Right lobe of liver (tissue), 6 donors: ENCODE measurements around the gene MAP3K4. TPM values are rescaled to one million over a fixed set of nuclear protein-coding genes. Genes with fewer than 3 reads are reported as not detected.

Source experiments
- ATAC-seq, 4 donors: fragments of 200-7000 bp; cut with Tn5 transposase; one replicate each; pipeline ENCODE4 v1.9.1; 2020; ENCODE audit warnings: mild to moderate bottlenecking in 4 of 4, moderate library complexity in 4 of 4
- DNase-seq, 3 donors: peaks; one replicate each; pipeline ENCODE4 v3.0.0-alpha.2; 2020
- H3K27ac ChIP-seq, 3 donors: fragments of 200-600 bp; one replicate each; pipeline ENCODE4 v1.8.0; 2022
- H3K27me3 ChIP-seq, 2 donors: fragments of 200-600 bp; one replicate each; pipeline ENCODE4 v1.8.0; 2022
- H3K36me3 ChIP-seq, 4 donors: fragments of 200-600 bp; sonication (generic) in 1 of 4; one replicate each; pipeline versions ENCODE4 v1.5.1 to v1.8.0; 2017 to 2022; ENCODE audit warnings: control low read depth in 1 of 4
- H3K4me1 ChIP-seq, 4 donors: fragments of 200-600 bp; sonication (generic) in 1 of 4; one replicate each; pipeline versions ENCODE4 v1.5.1 to v1.8.0; 2017 to 2022; ENCODE audit warnings: control low read depth in 1 of 4
- H3K4me3 ChIP-seq, 3 donors: fragments of 200-600 bp; one replicate each; pipeline ENCODE4 v1.8.0; 2022
- H3K9me3 ChIP-seq, 4 donors: fragments of 200-600 bp; sonication (generic) in 1 of 4; one replicate each; pipeline versions ENCODE4 v1.5.1 to v1.8.0; 2017 to 2022; ENCODE audit warnings: control low read depth in 1 of 4
- POLR2A ChIP-seq: fragments of 450-650 bp; IDR thresholded peaks from one replicate; pipeline ENCODE4 v1.6.1; 2017; ENCODE audit warnings: antibody characterized with exemption, mild to moderate bottlenecking
- WGBS: methylation state at CpG from one replicate; pipeline ENCODE4 v1.1.6; 2018; ENCODE audit warnings: low coverage, low lambda C conversion rate; ENCODE audit not compliant: insufficient coverage; ENCODE audit errors: missing lambda C conversion rate; 5-methylcytosine and 5-hydroxymethylcytosine counted together
- intact Hi-C, 2 donors: fragments of 100-400 bp; cut with DNase I; formaldehyde crosslinking; loops; one replicate each; pipeline versions ENCODE4 v1.11.2 to v1.14.1; 2022
- total RNA-seq, 6 experiments: library from RNA; depleted of rRNA in 2 of 6; stranded (reverse); fragments of >200 nt in 2 of 6; fragmentation: NEBNext Ultra II Directional in 3 of 6; extraction: Animal tissue kit (Norgen Biotek cat#: 25700) in 3 of 6; gene quantifications; one replicate each; pipeline versions ENCODE4 v1.1.0 to v1.2.4, GENCODE V29; 2016 to 2023
- TF ChIP-seq, protein P1 (sequence below), 4 donors: fragments of 200-600 bp in 3 of 4; fragments of 450-650 bp in 1 of 4; IDR thresholded peaks; one replicate each; pipeline versions ENCODE4 v1.5.1 to v1.8.0; 2016 to 2022; ENCODE audit warnings: antibody characterized with exemption in 4 of 4, mild to moderate bottlenecking in 2 of 4
- donor health status: DM: no; HTN: yes; CAD: no.
- donor health status: DM: no; HTN: no; CAD: no.
- donor health status: DM: no; HTN: no; CAD: no.
- donor health status: DM: no; HTN: yes; CAD: no.
- donor health status: DM: no; HTN: yes; CAD: no.

The MAP3K4 gene
- total RNA-seq, 6 experiments from 2014 or later, result 9.4 to 20.5 (median 13.1) TPM

- Histone ChIP-seq H3K4me3 (no peak overlapping the region), H3K27me3 (no peaks in the 10 kb centered on the region), H3K27ac (no peak overlapping the region), H3K9me3 (no peaks in the 10 kb centered on the region), H3K4me1 (no peaks in the 10 kb centered on the region), H3K36me3 (no peaks in the 10 kb centered on the region)
- TF ChIP-seq, protein P1, sequence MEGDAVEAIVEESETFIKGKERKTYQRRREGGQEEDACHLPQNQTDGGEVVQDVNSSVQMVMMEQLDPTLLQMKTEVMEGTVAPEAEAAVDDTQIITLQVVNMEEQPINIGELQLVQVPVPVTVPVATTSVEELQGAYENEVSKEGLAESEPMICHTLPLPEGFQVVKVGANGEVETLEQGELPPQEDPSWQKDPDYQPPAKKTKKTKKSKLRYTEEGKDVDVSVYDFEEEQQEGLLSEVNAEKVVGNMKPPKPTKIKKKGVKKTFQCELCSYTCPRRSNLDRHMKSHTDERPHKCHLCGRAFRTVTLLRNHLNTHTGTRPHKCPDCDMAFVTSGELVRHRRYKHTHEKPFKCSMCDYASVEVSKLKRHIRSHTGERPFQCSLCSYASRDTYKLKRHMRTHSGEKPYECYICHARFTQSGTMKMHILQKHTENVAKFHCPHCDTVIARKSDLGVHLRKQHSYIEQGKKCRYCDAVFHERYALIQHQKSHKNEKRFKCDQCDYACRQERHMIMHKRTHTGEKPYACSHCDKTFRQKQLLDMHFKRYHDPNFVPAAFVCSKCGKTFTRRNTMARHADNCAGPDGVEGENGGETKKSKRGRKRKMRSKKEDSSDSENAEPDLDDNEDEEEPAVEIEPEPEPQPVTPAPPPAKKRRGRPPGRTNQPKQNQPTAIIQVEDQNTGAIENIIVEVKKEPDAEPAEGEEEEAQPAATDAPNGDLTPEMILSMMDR (IDR thresholded peaks at IDR 0.05), result no peak
- no peak for TF ChIP-seq POLR2A
- no peak for DNase-seq
- intact Hi-C loops, result no loop called here
- WGBS, result no CpG with 5 or more reads among the region's 7 CpGs
- ATAC-seq, result no peak
These were observed 49.7 kb downstream of the MAP3K4 start for GRCh38 chr6:161041274-161041673.

GRCh38 chr6:161044335-161044734 is 52.8 kb downstream of the MAP3K4 start:
- H3K27me3 ChIP-seq, result no peaks in the 10 kb centered on the region
- 79% methylated on average over 2 of the region's 2 CpGs for WGBS
- ATAC-seq (no peak), DNase-seq (no peak)
- H3K27ac ChIP-seq, result no peak overlapping the region
- no peak for TF ChIP-seq POLR2A
- TF ChIP-seq, protein P1 (IDR thresholded peaks at IDR 0.05), result no peak
- H3K4me3 ChIP-seq, result no peak overlapping the region
- no peaks in the 10 kb centered on the region for H3K36me3 ChIP-seq
- H3K4me1 ChIP-seq, result no peaks in the 10 kb centered on the region
- intact Hi-C loops, result no loop called here
- no peaks in the 10 kb centered on the region for H3K9me3 ChIP-seq

DNA sequence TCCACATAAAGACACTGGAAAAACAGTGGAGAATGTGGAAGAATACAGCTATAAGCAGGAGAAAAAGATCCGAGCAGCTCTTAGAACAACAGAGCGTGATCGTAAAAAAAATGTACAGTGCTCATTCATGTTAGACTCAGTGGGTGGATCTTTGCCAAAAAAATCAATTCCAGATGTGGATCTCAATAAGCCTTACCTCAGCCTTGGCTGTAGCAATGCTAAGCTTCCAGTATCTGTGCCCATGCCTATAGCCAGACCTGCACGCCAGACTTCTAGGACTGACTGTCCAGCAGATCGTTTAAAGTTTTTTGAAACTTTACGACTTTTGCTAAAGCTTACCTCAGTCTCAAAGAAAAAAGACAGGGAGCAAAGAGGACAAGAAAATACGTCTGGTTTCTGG is 57.1 kb downstream of the MAP3K4 start:
- ATAC-seq (no peak), DNase-seq (no peak)
- Histone ChIP-seq H3K27ac (no peak overlapping the region), H3K4me3 (no peak overlapping the region), H3K9me3 (no peaks in the 10 kb centered on the region), H3K36me3 (no peaks in the 10 kb centered on the region), H3K27me3 (no peaks in the 10 kb centered on the region), H3K4me1 (no peaks in the 10 kb centered on the region)
- 81% methylated on average over 6 of the region's 7 CpGs for WGBS
- intact Hi-C loops, result no loop called here
- TF ChIP-seq POLR2A, result no peak
- TF ChIP-seq, protein P1 (IDR thresholded peaks at IDR 0.05), result no peak

- no peak overlapping the region for H3K4me3 ChIP-seq
- H3K27ac ChIP-seq, result no peak overlapping the region
- DNase-seq, result no peak
- no peaks in the 10 kb centered on the region for H3K27me3 ChIP-seq
- WGBS, result 94% methylated on average over 7 of the region's 7 CpGs
- no peaks in the 10 kb centered on the region for H3K36me3 ChIP-seq
- H3K4me1 ChIP-seq, result no peaks in the 10 kb centered on the region
- intact Hi-C loops, result no loop called here
- H3K9me3 ChIP-seq, result no peaks in the 10 kb centered on the region
- no peak for TF ChIP-seq POLR2A
- TF ChIP-seq, protein P1 (IDR thresholded peaks at IDR 0.05), result no peak
- no peak for ATAC-seq
These were observed 58.7 kb downstream of the MAP3K4 start for GRCh38 chr6:161050134-161050765.
